Measurements from ENCODE around the gene SIK3.

Gene SIK3

GRCh38 chr11:116862185-116862584 lies 236.0 kb downstream of the SIK3 start:
- DNase-seq (ENCODE audit: extremely low read depth, low read depth) = no peak
- TF ChIP-seq CTCF (IDR thresholded peaks at IDR 0.05; ENCODE audit: low read depth, low read length) = no peak

- no peak for TF ChIP-seq CTCF (IDR thresholded peaks at IDR 0.05; ENCODE audit: low read depth, low read length)
These were observed 236.7 kb downstream of the SIK3 start for GRCh38 chr11:116861539-116861938.

DNA sequence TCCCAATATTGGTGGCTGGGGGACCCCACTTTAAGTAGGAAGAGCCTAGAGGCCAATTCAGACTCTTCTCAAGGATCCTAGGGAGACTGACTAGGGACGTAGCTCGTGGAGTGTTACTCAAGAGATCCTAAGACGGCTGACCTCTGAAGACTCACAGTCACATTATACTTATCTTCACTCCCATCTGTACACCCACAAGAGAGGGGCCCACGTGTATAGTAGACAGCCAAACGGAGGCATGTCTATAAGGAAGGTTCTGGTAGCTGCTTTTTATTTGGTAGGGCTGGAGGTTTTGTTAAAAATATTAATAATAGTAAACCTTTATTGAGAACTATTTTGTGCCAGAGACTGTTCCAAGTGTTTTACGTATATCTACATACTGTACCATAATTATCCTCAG lies 237.9 kb downstream of the SIK3 start:
- no peak for TF ChIP-seq CTCF (IDR thresholded peaks at IDR 0.05; ENCODE audit: low read depth, low read length)
- no peak for DNase-seq (ENCODE audit: extremely low read depth, low read depth)

More at GRCh38 chr11:116861539-116861938, 236.7 kb downstream of the SIK3 start:
- DNase-seq (ENCODE audit: extremely low read depth, low read depth) = no peak

GRCh38 chr11:116859175-116859574 lies 239.1 kb downstream of the SIK3 start:
- no peak for DNase-seq (ENCODE audit: extremely low read depth, low read depth)
- TF ChIP-seq CTCF (IDR thresholded peaks at IDR 0.05; ENCODE audit: low read depth, low read length) = no peak

GRCh38 chr11:116857936-116858335 lies 240.3 kb downstream of the SIK3 start:
- no peak for DNase-seq (ENCODE audit: extremely low read depth, low read depth)

GRCh38 chr11:116857316-116857715 lies 240.9 kb downstream of the SIK3 start:
- no peak for DNase-seq (ENCODE audit: extremely low read depth, low read depth)

More at GRCh38 chr11:116857936-116858335, 240.3 kb downstream of the SIK3 start:
- no peak for TF ChIP-seq CTCF (IDR thresholded peaks at IDR 0.05; ENCODE audit: low read depth, low read length)

GRCh38 chr11:116856423-116856822 lies 241.8 kb downstream of the SIK3 start:
- TF ChIP-seq CTCF (IDR thresholded peaks at IDR 0.05; ENCODE audit: low read depth, low read length) = no peak
- DNase-seq (ENCODE audit: extremely low read depth, low read depth) = no peak

More at GRCh38 chr11:116857316-116857715, 240.9 kb downstream of the SIK3 start:
- no peak for TF ChIP-seq CTCF (IDR thresholded peaks at IDR 0.05; ENCODE audit: low read depth, low read length)

Measured in AG09319 (cell line).